HG03103 (cell line): ENCODE measurements around the gene CCNF.
A peak's percentile ranks its signal among the peaks of the same experiment; 100 is the strongest.
"Not testable (repeated sequence)": the region's sequence is repeated elsewhere in the genome, so short reads cannot be mapped to it uniquely, and the experiment has no call there.

Experiments
- ATAC-seq: cut with Tn5 transposase; IDR thresholded peaks from one replicate; pipeline ENCODE4 v1.9.1; 2021; ENCODE audit warnings: low read depth; ENCODE audit not compliant: unreplicated experiment

CCNF gene

DNA sequence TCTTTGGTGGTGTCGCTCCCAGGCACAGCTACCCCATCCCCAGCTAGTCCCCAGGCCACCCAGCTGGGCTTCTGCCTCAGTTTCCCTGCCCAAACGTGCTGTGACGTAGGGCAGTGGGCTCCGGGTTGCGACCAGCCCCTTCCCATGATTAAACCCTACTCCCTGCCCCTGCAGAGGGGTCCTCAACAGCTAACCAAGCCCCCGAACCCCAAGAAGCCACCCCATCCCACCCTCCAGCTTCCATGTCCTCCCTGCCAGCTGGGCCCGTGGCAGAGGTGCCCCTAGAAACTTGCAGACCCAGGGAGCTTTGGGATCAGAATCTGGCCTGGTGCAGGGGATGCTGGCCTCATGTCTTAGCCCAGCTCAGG is 41.0 kb downstream of the CCNF start:
- no peak for ATAC-seq

DNA sequence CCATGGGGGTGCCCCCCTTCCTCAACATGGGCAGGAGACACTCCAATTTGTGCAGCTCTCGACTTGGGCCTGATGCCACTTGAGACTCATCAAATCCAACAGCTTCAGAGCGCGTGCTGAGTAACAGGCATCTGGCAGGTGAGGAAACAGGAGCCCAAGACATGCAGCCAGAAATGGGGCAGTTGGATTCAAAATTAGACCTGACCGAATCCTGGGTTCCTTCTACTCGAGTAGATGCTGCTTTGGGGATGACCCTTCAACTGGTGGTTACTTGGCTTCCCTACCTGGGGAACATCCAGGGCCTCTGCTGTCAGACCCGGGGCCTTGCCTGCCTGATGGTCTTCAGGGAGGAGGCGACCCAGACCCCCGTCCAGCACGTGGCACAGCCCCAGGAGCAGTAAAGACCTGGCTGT is 41.4 kb downstream of the CCNF start:
- ATAC-seq, result no peak

DNA sequence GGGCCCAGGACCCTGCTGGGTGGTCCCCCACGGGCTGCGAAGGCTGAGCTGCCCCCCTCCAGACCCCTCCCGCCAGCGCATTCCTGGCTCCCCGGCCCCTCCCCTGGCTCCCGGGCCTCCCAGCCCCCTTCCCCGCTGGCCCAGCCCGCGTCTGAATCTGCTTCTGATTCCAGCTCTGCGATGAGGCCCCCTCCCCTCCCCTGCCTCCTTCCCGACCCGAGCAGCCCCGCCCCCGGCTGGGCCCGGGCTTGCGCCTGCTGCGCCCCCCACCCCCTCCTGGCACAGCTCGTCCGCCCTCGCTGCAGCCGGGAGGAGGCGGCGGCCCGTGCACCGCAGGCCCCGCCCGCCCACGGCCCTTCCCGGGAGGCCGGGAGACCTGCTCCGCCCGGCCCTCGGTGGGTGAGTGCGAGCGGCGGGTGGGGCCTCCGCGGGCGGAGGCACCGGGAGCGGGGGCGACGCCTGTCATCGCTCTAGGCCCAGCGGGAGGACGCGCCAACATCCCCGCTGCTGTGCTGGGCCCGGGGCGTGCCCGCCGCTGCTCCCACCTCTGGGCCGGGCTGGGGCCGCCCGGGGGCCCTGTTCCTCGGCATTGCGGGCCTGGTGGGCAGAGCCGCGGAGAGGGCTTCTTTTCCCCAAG is 41.9 kb downstream of the CCNF start, which contains the start of gene NTN3:
NTN3 (plus strand) TSS at position 282 of the 637 bp plus-strand sequence. CDS start 405 bp downstream, outside the sequence.
- no peak for ATAC-seq

DNA sequence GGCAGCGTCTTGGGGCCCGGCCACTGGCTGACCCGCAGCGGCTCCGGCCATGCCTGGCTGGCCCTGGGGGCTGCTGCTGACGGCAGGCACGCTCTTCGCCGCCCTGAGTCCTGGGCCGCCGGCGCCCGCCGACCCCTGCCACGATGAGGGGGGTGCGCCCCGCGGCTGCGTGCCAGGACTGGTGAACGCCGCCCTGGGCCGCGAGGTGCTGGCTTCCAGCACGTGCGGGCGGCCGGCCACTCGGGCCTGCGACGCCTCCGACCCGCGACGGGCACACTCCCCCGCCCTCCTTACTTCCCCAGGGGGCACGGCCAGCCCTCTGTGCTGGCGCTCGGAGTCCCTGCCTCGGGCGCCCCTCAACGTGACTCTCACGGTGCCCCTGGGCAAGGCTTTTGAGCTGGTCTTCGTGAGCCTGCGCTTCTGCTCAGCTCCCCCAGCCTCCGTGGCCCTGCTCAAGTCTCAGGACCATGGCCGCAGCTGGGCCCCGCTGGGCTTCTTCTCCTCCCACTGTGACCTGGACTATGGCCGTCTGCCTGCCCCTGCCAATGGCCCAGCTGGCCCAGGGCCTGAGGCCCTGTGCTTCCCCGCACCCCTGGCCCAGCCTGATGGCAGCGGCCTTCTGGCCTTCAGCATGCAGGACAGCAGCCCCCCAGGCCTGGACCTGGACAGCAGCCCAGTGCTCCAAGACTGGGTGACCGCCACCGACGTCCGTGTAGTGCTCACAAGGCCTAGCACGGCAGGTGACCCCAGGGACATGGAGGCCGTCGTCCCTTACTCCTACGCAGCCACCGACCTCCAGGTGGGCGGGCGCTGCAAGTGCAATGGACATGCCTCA is 42.6 kb downstream of the CCNF start:
- ATAC-seq, result no peak

DNA sequence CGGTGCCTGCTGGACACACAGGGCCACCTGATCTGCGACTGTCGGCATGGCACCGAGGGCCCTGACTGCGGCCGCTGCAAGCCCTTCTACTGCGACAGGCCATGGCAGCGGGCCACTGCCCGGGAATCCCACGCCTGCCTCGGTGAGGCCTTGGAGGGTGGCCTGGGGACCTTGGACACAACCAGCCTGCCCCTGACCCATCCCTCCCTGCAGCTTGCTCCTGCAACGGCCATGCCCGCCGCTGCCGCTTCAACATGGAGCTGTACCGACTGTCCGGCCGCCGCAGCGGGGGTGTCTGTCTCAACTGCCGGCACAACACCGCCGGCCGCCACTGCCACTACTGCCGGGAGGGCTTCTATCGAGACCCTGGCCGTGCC is 43.2 kb downstream of the CCNF start:
- no peak for ATAC-seq

DNA sequence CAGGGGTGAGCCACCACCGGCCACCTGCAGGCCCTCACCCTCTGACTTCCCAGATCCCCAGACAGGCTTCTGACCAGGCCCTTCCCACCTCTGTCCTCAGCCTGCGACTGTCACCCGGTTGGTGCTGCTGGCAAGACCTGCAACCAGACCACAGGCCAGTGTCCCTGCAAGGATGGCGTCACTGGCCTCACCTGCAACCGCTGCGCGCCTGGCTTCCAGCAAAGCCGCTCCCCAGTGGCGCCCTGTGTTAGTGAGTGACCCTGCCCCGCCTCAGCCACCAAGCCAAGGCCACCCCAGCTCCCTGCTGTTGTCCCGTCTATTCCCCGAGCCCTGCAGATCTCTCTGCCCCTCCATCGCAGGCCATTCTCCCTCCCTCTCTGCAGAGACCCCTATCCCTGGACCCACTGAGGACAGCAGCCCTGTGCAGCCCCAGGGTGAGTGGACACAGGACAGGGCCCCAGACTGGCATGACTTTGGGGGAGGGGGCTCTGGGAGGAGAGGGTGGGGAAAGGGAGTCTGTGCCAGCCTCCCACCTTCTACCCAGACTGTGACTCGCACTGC is 43.7 kb downstream of the CCNF start:
- no peak for ATAC-seq

DNA sequence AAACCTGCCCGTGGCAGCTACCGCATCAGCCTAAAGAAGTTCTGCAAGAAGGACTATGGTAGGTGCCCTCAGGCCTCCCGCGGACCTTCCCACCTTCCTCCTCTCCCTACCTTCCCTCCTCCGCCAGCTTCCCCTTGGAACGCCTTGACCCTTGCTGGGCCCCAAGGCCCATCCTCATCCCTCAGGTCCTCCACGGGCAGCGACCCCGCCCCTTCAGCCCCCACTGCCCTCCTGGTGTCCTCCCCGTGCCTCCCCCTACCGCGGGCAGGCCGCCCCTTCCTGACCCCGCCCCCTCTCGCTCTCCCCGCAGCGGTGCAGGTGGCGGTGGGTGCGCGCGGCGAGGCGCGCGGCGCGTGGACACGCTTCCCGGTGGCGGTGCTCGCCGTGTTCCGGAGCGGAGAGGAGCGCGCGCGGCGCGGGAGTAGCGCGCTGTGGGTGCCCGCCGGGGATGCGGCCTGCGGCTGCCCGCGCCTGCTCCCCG is 44.2 kb downstream of the CCNF start:
- no peak for ATAC-seq

DNA sequence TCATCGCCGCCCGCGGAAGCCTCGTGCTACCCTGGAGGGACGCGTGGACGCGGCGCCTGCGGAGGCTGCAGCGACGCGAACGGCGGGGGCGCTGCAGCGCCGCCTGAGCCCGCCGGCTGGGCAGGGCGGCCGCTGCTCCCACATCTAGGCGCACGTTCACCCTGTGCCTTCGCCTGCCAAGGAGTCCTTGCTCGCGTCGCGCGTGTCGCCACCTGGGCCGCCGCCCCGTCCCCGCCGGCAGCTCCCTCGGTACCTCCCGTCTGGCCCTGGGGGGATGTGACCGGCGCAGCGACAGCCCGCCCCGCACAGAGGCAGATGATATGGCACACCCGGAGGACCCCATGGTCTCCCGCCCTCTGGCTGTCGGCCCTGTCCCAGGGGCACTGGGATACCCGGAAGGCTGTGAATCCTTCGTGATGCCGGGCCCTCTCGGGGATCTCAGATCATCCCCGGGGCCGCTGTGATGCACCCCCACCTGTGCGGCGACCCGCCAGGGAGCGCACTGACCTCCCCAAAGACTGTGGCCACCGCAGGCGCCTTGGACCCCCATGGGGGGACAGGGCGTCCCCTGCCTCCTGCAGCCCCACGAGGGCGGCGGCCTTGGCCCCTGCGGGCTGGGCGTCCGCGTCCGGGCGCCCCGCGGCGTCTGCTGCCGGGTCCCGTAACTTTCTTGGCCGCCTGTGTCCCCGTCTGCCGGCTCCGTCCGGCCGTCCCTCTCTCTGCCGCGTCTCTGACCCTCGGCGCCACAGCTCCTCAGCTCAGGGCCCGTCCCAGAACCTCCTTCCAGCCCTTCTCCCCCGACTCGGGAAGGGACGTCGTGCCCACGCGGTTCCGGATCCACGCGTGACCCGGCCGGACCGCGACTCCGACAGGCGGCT is 45.0 kb downstream of the CCNF start:
- no peak for ATAC-seq

DNA sequence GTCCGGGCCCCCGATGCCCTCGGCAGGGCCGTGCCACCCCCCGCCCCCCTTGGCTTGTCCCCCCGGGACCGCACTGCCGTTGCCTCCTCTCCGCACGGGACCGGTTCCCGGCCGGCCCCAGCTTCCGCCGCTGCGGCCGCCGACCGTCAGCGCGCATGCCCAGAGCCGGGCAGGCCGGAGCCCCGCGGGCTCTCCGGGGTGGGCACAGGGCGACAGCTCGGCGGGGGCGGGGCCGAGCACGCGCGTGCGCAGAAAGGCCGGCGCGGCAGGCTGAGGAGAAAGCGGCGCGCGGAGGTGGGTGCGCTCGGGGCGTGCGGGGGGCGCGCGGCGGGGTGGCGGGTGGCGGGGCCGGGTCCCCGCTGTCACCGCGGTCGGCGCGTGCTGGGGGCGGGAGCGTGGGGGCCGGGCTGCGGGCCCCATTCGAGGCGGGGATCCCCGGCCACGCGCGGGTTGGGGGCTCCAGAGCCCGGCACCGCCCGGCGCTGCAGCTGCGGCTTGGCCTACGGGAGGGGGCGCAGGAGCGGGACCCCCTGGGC is 45.7 kb downstream of the CCNF start, which contains the start of gene TBC1D24:
TBC1D24 (plus strand) TSS at position 251 of the 536 bp plus-strand sequence. CDS start 21,022 bp downstream, outside the sequence.
- ATAC-seq, result peak; percentile 43

DNA sequence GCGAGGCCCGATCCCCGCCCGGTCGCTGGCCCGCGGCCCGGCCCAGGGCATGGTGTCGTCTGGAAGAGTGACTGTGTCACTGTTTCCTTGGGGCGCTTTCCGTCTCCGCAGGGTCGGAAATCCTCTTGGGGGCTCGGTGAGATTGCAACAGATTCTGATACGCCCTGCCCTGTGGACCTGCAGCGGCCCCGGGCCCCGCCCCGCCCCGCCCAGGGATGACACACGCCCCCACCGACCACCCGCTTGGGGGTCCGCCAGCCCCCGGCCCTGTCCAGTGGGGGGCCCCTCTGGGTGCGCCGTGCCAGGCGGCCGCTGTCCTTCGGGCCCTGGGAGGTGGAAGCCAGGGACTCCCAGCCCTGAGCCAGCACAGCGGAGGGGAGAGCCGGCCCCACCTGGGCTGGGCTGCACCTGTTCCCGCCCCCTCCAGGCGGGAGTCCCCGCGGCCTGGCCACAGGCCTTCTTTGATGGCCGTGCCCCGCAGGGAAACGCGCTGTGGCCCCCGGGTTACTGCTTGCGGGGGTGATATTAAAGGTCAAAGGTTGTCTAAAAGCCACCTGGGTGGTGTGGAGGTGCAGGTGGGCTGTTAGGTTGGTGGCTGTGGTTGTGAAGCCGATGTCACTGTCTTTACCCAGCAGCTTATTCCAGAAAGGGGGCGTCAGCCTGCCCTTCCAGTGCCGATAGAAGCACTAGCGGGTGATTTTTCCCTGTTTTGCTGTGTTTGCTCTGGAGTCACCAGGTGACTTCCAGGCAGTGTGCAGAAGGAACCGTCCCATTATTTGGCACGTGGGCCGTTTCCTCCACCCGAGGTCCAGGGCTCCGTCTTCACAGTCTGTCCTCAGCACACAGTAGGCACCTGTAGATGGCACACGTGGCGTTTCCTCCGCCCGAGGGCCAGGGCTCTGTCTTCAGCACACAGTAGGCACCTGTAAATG is 46.4 kb downstream of the CCNF start:
- ATAC-seq, result no peak

DNA sequence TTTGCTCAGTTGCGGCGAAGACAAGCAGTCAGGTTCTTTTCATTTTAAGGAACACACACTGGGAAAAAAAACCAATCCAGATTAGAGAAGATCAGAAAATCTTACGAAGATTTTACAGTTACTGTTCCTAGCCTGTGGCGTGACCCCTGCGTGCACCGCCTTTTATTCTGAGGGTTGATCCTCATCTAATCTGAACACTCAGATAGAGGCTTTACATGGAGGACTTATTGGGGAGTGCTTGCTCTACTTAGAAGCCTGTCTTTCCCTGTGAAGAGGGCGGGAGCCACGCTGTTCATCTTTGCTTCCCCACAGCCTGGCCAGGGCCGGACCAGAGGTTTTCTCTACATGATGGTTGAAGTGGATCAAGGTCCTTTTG is 47.1 kb downstream of the CCNF start:
- no peak for ATAC-seq

DNA sequence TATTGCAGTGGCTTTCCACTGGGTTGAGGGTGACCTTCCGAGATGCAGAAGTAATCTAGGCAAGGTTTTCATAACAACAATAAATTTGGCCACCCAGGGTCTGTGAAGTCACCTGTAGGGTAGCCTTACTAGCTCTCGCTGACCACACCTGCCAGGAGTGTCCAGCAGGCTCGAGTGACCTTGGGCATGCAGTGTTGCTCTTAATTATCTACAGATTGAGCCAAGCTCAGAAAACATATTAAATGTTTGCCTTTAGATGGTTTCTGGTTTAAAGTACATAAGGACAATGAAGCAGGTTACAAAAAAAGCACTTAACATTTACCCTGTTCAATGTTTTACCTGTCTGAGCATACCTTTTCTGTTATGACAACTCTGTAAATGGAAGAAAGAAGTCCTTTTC is 47.5 kb downstream of the CCNF start:
- ATAC-seq, result no peak

DNA sequence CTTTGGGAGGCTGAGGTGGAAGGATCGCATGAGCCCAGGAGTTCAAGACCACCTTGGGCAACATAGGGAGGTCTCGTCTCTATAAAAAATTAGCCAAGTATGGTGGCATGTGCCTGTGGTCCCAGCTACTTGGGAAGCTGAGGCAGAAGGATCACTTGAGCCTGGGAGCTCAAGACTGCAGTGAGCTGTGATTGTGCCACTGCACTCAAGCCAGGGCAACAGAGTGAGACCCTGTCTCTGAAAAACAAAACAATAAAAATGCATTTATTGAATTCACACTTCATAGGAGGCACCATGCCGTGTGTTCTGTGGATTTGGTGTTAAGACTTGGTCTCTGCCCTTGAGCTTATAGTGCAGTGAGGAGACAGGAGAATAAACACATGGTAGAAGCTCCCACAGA is 48.1 kb downstream of the CCNF start:
- ATAC-seq, result no peak

DNA sequence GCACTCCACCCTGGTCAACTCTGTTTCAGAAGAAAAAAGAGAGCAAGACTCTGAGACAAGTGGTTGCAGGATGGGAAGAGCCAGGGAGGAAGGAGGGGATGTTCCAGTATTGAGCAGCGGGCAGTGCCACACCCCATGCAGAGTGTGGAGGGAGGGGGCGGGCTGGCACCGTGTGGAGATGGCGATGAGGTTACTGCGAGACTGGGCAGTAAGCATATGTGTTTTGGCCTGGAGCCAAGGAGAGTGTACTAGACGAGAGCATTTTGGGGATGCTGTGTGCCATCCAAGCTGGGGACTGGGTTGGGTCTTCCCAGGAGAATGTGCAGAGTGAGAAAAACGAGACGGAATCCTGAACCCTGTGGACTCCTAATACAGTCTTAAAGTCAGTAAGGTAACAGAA is 49.0 kb downstream of the CCNF start:
- ATAC-seq, result no peak

DNA sequence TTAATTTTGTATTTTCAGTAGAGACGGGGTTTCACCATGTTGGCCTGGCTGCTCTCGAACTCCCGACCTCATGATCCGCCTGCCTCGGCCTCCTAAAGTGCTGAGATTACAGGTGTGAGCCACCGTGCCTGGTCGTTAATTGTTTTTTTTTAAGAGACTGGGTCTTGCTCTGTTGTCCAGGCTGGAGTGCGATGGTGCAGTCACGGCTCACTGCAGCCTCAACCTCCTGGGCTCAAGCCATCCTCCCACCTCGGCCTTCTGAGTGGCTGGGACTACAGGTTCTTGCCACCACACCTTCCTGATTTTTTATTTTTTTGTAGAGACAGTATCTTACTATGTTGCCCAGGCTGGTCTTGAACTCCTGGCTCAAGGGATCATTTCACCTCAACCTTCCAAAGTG is 50.7 kb downstream of the CCNF start:
- ATAC-seq, result not testable (repeated sequence)

DNA sequence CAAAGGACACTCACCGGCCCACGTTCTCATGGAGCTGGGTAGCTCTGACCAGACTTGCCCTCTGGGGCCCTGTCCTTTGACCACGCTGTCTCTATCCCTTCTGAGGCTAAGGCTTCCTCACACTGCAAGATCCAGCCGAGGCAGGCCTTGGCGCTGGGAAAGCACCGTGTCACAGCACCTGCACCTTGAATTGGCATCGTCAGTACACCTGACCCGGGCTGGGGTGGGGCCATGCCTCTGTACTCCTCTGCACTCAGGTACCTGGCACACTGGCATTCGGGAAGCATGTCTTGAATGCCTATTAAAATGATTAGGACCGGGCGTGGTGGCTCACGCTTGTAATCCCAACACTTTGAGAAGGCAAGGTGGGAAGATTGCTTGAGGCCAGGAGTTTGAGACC is 51.7 kb downstream of the CCNF start:
- ATAC-seq, result no peak

DNA sequence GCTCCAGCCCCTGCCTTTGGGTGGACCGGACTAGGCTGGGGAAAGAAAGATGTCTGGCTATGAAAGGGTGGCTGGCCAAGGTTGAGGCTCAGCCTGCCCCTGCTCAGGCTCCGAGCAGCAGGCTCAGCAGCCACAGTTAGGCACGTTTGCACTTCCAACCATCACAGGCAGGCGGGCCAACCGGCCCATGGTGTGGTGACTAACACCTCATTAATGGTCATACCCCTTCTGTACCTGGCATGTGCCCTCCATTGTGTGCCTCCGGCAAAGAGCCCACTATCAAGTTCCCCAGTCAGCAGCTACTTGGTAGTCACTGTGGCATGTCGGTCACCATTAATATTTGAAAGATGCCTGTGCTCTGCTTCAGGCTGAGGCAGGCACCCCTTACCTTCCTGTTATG is 52.4 kb downstream of the CCNF start:
- no peak for ATAC-seq

DNA sequence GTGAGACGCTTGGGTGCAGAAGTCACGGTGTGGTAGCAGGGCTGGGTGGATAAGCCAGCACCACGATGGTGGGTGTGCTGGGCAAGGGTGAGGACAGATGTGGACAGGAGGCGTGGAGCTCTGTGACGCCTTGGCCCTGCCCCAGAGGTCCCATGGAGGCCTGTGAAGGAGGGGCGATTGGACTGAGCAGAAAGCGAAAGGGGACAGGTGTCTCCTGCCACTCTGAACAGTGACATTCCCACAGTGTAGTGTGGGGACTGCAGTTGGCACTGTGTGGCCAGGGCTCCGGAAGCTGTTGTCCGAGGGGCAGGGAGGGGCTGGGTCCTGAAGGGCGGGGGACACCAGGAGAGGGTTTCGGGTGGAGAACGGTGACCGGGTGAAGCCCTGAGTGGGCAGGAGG is 53.0 kb downstream of the CCNF start:
- no peak for ATAC-seq
